GM13977 (cell line): ENCODE results near the gene BCAP31.

Experiments used
- DNase-seq: peaks from one replicate; pipeline ENCODE4 v3.0.0; 2012; ENCODE audit warnings: low spot score
- in situ Hi-C: fragments of 300-500 bp; cut with MboI; formaldehyde crosslinking; loops from one replicate; pipeline ENCODE4 v1.12.0; 2022; ENCODE audit warnings: low sequenced_read_pairs, low pct_unique_long_range_greater_than_20kb, mixed read lengths, inconsistent platforms; ENCODE audit not compliant: unreplicated experiment
- TF ChIP-seq, protein P1 (sequence below): IDR thresholded peaks from 2 replicates; pipeline ENCODE4 v1.5.1; 2012; ENCODE audit warnings: mild to moderate bottlenecking, control low read depth; ENCODE audit not compliant: insufficient read depth; ENCODE audit errors: extremely low read depth, missing control alignments

BCAP31 gene

GRCh38 chrX:153673428-153674218 is 50.6 kb downstream of the BCAP31 start, which contains the start of gene PNCK:
PNCK (minus strand) TSS chrX:153673813; CDS start chrX:153673076, 737 bp downstream.
- in situ Hi-C loops: loop anchor here (10.0 to 25.0 kb wide), 2 partner anchors 119 to 711 kb away; no protein-coding TSS in a partner anchor
- DNase-seq: no peak
- TF ChIP-seq, protein P1, sequence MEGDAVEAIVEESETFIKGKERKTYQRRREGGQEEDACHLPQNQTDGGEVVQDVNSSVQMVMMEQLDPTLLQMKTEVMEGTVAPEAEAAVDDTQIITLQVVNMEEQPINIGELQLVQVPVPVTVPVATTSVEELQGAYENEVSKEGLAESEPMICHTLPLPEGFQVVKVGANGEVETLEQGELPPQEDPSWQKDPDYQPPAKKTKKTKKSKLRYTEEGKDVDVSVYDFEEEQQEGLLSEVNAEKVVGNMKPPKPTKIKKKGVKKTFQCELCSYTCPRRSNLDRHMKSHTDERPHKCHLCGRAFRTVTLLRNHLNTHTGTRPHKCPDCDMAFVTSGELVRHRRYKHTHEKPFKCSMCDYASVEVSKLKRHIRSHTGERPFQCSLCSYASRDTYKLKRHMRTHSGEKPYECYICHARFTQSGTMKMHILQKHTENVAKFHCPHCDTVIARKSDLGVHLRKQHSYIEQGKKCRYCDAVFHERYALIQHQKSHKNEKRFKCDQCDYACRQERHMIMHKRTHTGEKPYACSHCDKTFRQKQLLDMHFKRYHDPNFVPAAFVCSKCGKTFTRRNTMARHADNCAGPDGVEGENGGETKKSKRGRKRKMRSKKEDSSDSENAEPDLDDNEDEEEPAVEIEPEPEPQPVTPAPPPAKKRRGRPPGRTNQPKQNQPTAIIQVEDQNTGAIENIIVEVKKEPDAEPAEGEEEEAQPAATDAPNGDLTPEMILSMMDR: no peak

- in situ Hi-C loops: loop anchor here (10.0 to 25.0 kb wide), 2 partner anchors 118 to 710 kb away; no protein-coding TSS in a partner anchor
- TF ChIP-seq, protein P1: no peak
- peak; percentile 23 for DNase-seq
Observed at GRCh38 chrX:153672531-153673427, 51.4 kb downstream of the BCAP31 start.

DNA sequence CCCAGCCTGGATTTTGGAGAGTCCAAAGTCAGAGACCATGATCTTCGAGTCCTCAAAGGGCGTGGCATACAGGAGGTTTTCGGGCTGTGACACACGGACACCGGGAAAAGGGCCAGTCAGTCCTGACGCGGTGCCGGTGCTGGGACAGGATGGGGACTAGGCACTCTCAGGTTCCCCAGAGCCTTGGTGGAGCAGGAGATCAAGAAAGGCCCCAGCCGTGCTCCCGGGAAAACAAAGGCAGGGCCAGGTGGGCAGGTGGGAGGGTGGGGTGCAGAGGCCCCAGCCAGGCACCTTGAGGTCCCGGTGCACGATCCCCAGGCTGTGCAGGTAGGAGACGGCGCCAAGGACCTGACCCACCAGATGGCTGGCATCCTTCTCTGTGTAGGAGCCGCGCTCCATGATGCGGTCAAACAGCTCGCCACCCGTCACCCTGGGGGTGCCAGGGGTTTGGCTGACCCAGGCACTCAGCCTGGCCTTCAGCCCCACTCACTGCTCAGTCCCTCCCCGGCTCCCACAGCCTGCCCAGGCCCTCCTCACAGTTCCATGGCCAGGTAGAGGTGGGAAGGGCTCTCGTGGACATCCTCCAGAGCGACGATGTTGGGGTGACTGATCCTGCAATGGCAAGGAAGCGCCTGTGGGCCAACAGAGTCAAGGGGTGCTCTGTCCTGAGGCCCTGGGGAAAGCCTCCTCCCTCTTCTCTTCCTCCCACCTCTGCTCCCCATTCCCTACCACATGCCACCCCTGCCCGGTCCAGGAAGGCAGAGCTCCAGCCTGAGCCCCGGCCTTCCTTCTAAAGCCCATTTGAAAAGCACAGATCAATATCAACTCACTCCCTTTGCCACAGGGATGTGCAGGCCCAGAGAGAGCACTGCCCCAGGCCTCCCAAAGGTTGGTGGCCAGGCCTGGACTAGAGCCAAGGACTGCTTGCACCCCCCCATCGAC is 52.3 kb downstream of the BCAP31 start:
- TF ChIP-seq, protein P1: no peak
- in situ Hi-C loops: loop anchor here (10.0 to 25.0 kb wide), 2 partner anchors 117 to 710 kb away; no protein-coding TSS in a partner anchor
- DNase-seq: no peak

DNA sequence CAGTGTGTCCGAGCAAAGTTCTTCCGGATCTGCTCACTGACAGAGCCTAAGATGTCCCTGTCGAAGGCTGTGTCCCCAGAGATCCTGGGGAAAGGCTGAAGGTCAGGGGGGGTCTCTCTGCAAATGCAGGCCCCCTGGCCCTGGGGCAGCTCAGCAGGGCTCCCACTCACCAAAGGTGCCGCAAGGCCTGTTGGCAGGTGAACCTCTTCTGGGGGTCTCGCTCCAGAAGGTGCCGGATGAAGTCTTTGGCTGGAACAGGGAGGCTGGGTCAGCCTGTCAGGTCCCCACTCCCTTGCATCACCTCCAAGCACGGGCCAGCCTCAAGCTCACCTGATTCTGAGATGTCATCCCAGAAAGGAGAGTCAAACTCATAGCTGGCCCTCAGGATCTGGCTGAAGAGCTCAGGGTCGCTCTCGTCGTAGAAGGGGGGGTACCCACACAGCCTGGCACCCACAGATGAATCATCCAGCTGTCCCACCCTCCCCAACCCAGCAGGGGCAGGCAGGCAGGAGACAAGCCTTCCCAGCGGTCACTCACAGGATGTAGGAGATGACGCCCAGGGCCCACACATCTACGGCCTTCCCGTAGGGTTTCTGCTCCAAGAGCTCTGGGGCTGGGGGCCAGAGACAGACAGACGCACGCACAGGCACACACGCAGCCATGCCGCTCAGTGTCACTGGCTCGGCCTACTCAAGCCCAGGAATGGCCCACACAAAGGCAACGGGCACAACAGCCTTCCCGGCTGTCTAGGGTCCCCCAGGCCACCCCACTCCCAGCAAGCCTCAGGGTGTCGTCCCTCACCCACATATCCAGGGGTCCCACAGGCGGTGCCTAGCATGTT is 53.2 kb downstream of the BCAP31 start:
- DNase-seq: no peak
- in situ Hi-C loops: loop anchor here (10.0 to 25.0 kb wide), 2 partner anchors 116 to 709 kb away; no protein-coding TSS in a partner anchor
- TF ChIP-seq, protein P1: no peak

DNA sequence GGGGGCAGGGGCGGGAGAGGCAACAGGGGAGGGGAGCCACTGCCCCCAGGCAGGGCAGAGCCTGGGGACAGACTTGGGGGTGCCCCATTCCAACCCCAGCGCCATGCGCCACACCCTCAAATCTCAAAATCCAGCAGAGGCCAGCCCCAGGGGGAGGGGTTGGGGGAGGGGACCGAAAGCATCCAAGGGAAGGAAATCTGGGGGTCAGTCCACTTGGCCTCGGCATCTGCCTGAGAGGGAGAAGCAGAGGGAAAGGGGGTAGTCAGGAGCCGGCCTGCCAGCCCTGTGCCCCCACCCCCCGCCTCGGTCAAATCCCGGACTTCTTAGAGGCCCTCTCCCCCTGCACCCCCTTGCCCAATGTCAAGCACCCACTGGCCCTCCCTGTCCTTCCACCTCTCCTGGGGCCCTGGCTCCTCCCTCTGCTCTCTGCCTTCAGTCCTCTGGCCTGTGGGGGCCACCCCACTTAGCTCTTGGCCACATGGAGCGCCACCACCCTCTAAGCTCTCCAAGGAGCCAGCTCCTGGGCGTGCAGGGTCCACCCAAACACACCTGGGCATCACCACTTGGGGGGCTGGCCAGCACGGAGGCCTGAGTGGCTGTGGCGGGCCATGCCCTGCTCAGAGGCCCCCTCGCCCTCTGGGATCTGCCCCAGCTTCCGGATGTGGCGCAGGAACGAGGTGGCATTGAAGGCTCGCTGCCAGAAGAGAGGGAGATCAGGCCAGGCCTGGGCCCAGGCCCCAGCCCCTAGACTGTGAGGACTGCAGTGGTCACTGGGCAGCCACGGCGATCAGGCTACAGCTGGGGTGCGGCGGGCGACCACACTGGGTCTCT is 54.1 kb downstream of the BCAP31 start:
- in situ Hi-C loops: loop anchor here (10.0 to 25.0 kb wide), 2 partner anchors 115 to 708 kb away; no protein-coding TSS in a partner anchor
- DNase-seq: no peak
- TF ChIP-seq, protein P1: no peak
